GM23248 (cell line): ENCODE results near the gene LCN12.

Experiments used
- EZH2 ChIP-seq: fragments of 200-600 bp; sonication (generic); IDR thresholded peaks from 2 replicates; pipeline ENCODE4 v1.6.1; 2018; ENCODE audit warnings: antibody characterized with exemption, mild to moderate bottlenecking; ENCODE audit not compliant: insufficient read depth, poor library complexity, severe bottlenecking
- EZH2phosphoT487 ChIP-seq: fragments of 200-600 bp; sonication (generic); IDR thresholded peaks from 2 replicates; pipeline ENCODE4 v1.6.1; 2018; ENCODE audit warnings: antibody characterized with exemption, moderate library complexity, mild to moderate bottlenecking, low read depth; ENCODE audit not compliant: insufficient read depth

GRCh38 chr9:136928591-136928990 is 23.5 kb upstream of the LCN12 start:
- TF ChIP-seq EZH2, result no peak
- TF ChIP-seq EZH2phosphoT487, result no peak
